Astrocyte (in vitro differentiated cells and primary cell): Measurements from ENCODE around the gene CDCA4. TPM values are rescaled to one million over a fixed set of nuclear protein-coding genes. Genes with fewer than 3 reads are reported as not detected.

Experiments
- DNase-seq: peaks from one replicate; pipeline ENCODE4 v3.0.0-alpha.2; 2010; ENCODE audit warnings: low read depth
- FAIRE-seq: peaks from 2 replicates; lab custom pipeline; 2011; peaks lifted over from hg19 to GRCh38; lab: Jason Lieb, UNC
- H2AFZ ChIP-seq: 2 replicates; pipeline ENCODE4 v1.6.0; 2012; ENCODE audit warnings: low read depth, low read length, inconsistent platforms
- H3K27ac ChIP-seq: 2 replicates; pipeline ENCODE4 v1.5.1; 2011; ENCODE audit warnings: low read depth, low read length, inconsistent platforms
- H3K27me3 ChIP-seq: 2 replicates; pipeline ENCODE4 v1.6.0; 2011; ENCODE audit warnings: low read length, inconsistent platforms; ENCODE audit not compliant: insufficient read depth
- H3K36me3 ChIP-seq: 2 replicates; pipeline ENCODE4 v1.5.1; 2011; ENCODE audit warnings: low read length, inconsistent platforms; ENCODE audit not compliant: insufficient read depth
- H3K4me1 ChIP-seq: 2 replicates; pipeline ENCODE4 v1.5.1; 2011; ENCODE audit warnings: low read length, inconsistent platforms; ENCODE audit not compliant: insufficient read depth
- H3K4me2 ChIP-seq: 2 replicates; pipeline ENCODE4 v1.6.0; 2012; ENCODE audit warnings: low read length, inconsistent platforms
- H3K4me3 ChIP-seq: 2 replicates; pipeline ENCODE4 v1.5.1; 2011; ENCODE audit warnings: low read depth, mild to moderate bottlenecking, low read length, inconsistent platforms; ENCODE audit not compliant: insufficient read depth
- H3K79me2 ChIP-seq: 2 replicates; pipeline ENCODE4 v1.6.0; 2012; ENCODE audit warnings: mild to moderate bottlenecking, low read length, inconsistent platforms; ENCODE audit not compliant: insufficient read depth
- H3K9ac ChIP-seq: 2 replicates; pipeline ENCODE4 v1.6.0; 2012; ENCODE audit warnings: mild to moderate bottlenecking, low read length, inconsistent platforms
- H3K9me3 ChIP-seq: 2 replicates; pipeline ENCODE4 v1.5.1; 2012; ENCODE audit warnings: low read depth, mild to moderate bottlenecking, low read length, inconsistent platforms; ENCODE audit not compliant: insufficient read depth
- H4K20me1 ChIP-seq: 2 replicates; pipeline ENCODE4 v1.6.0; 2012; ENCODE audit warnings: low read length, inconsistent platforms; ENCODE audit not compliant: insufficient read depth
- H3K27ac Mint-ChIP-seq: one replicate; pipeline ENCODE4 v1.8.0; 2021; ENCODE audit warnings: mild to moderate bottlenecking, mixed read lengths; ENCODE audit not compliant: unreplicated experiment
- H3K27me3 Mint-ChIP-seq: one replicate; pipeline ENCODE4 v1.8.0; 2021; ENCODE audit warnings: low read depth, mixed read lengths; ENCODE audit not compliant: unreplicated experiment
- H3K36me3 Mint-ChIP-seq: one replicate; pipeline ENCODE4 v1.8.0; 2021; ENCODE audit warnings: low read depth, mixed read lengths; ENCODE audit not compliant: unreplicated experiment
- H3K4me1 Mint-ChIP-seq: one replicate; pipeline ENCODE4 v1.8.0; 2021; ENCODE audit warnings: low read depth, mixed read lengths; ENCODE audit not compliant: unreplicated experiment
- H3K4me3 Mint-ChIP-seq: one replicate; pipeline ENCODE4 v1.8.0; 2021; ENCODE audit warnings: mild to moderate bottlenecking, moderate library complexity, mixed read lengths; ENCODE audit not compliant: unreplicated experiment
- H3K9me3 Mint-ChIP-seq: one replicate; pipeline ENCODE4 v1.8.0; 2021; ENCODE audit warnings: mild to moderate bottlenecking, mixed read lengths; ENCODE audit not compliant: unreplicated experiment
- CTCF ChIP-seq: IDR thresholded peaks from 2 replicates; pipeline ENCODE4 v1.5.1; 2011; ENCODE audit warnings: low read depth, mild to moderate bottlenecking, inconsistent platforms, low read length, moderate library complexity; ENCODE audit not compliant: insufficient read depth
- EZH2 ChIP-seq: IDR thresholded peaks from 2 replicates; pipeline ENCODE4 v1.6.1; 2012; ENCODE audit warnings: mild to moderate bottlenecking, low read length, inconsistent platforms; ENCODE audit not compliant: insufficient read depth
- total RNA-seq: library from RNA; stranded (reverse); gene quantifications from 2 replicates; pipeline ENCODE4 v1.2.1, GENCODE V29; 2021

CDCA4 gene
- total RNA-seq, 1 donor from 2014 or later = 11.3 TPM

- H3K9me3 Mint-ChIP-seq = no peaks in the 10 kb centered on the region
- peaks cover 22% of the 10 kb centered on the region for H3K79me2 ChIP-seq
- peaks cover 20% of the 10 kb centered on the region for H4K20me1 ChIP-seq
- peaks cover 5% of the 10 kb centered on the region for H3K27me3 Mint-ChIP-seq
- peak overlapping the region; percentile 87 for H3K27ac ChIP-seq
- H3K27me3 ChIP-seq = no peaks in the 10 kb centered on the region
- no peak overlapping the region for H3K4me3 ChIP-seq
- no peaks in the 10 kb centered on the region for H3K36me3 ChIP-seq
- peak overlapping the region; percentile 34 for H3K27ac Mint-ChIP-seq
- FAIRE-seq = peak; percentile 17
- H3K4me3 Mint-ChIP-seq = no peak overlapping the region
- peak overlapping the region; percentile 79 for H3K4me2 ChIP-seq
- peak; percentile 94 for DNase-seq
- TF ChIP-seq CTCF (no peak), EZH2 (no peak)
- no peaks in the 10 kb centered on the region for H3K36me3 Mint-ChIP-seq
- peaks cover 75% of the 10 kb centered on the region for H3K4me1 ChIP-seq
- H3K4me1 Mint-ChIP-seq = peaks cover 15% of the 10 kb centered on the region
- no peaks in the 10 kb centered on the region for H3K9me3 ChIP-seq
- H3K9ac ChIP-seq = peak overlapping the region; percentile 50
- H2AFZ ChIP-seq = peak overlapping the region; percentile 69
Observed at GRCh38 chr14:104973385-104974145, 47.3 kb downstream of the CDCA4 start.

- H3K9me3 ChIP-seq = no peaks in the 10 kb centered on the region
- peaks cover 79% of the 10 kb centered on the region for H3K4me1 ChIP-seq
- H3K4me3 Mint-ChIP-seq = no peak overlapping the region
- H3K79me2 ChIP-seq = peaks cover 22% of the 10 kb centered on the region
- H3K4me1 Mint-ChIP-seq = peaks cover 17% of the 10 kb centered on the region
- peak overlapping the region; percentile 34 for H3K27ac Mint-ChIP-seq
- TF ChIP-seq CTCF (no peak), EZH2 (no peak)
- H3K4me3 ChIP-seq = no peak overlapping the region
- no peaks in the 10 kb centered on the region for H3K27me3 ChIP-seq
- H3K27me3 Mint-ChIP-seq = peaks cover 5% of the 10 kb centered on the region
- FAIRE-seq (peak; percentile 91), DNase-seq (no peak)
- no peaks in the 10 kb centered on the region for H3K36me3 ChIP-seq
- peak overlapping the region; percentile 79 for H3K9ac ChIP-seq
- H2AFZ ChIP-seq = peak overlapping the region; percentile 24
- peak overlapping the region; percentile 87 for H3K27ac ChIP-seq
- no peaks in the 10 kb centered on the region for H3K9me3 Mint-ChIP-seq
- H3K36me3 Mint-ChIP-seq = no peaks in the 10 kb centered on the region
- peaks cover 21% of the 10 kb centered on the region for H4K20me1 ChIP-seq
- peak overlapping the region; percentile 79 for H3K4me2 ChIP-seq
Observed at GRCh38 chr14:104973135-104973384, 47.8 kb downstream of the CDCA4 start.
